Progenitor cell of endocrine pancreas (in vitro differentiated cells): ENCODE data around the gene GRIK3. TPM values are rescaled to one million over a fixed set of nuclear protein-coding genes. Genes with fewer than 3 reads are reported as not detected.

Source experiments
- DNase-seq: peaks from one replicate; pipeline ENCODE4 v3.0.0; 2021; ENCODE audit warnings: low spot score; ENCODE audit not compliant: unreplicated experiment
- H3K27ac Mint-ChIP-seq: 2 replicates; pipeline ENCODE4 v1.8.0; 2021; ENCODE audit warnings: mild to moderate bottlenecking, moderate library complexity, mixed read lengths
- H3K27me3 Mint-ChIP-seq: 2 replicates; pipeline ENCODE4 v1.8.0; 2021; ENCODE audit warnings: mixed read lengths
- H3K36me3 Mint-ChIP-seq: 2 replicates; pipeline ENCODE4 v1.8.0; 2022; ENCODE audit warnings: mixed read lengths; ENCODE audit not compliant: insufficient read depth
- H3K4me1 Mint-ChIP-seq: 2 replicates; pipeline ENCODE4 v1.8.0; 2021; ENCODE audit warnings: low read depth, mixed read lengths
- H3K4me3 Mint-ChIP-seq: 2 replicates; pipeline ENCODE4 v1.8.0; 2021; ENCODE audit warnings: low read depth, mild to moderate bottlenecking, moderate library complexity, mixed read lengths
- H3K9me3 Mint-ChIP-seq: 2 replicates; pipeline ENCODE4 v1.8.0; 2021; ENCODE audit warnings: low read depth, mixed read lengths
- CTCF ChIP-seq: fragments of 200-600 bp; sonication (generic); IDR thresholded peaks from one replicate; pipeline ENCODE4 v1.5.0; 2021; ENCODE audit warnings: antibody characterized with exemption, mild to moderate bottlenecking; ENCODE audit not compliant: unreplicated experiment
- total RNA-seq: library from RNA; stranded (reverse); gene quantifications from 2 replicates; pipeline ENCODE4 v1.2.1, GENCODE V29; 2021

GRIK3 gene
- total RNA-seq, 1 donor from 2014 or later = 0.41 TPM

GRCh38 chr1:36872858-36873257 is 161.5 kb downstream of the GRIK3 start:
- no peak for DNase-seq
- no peak overlapping the region for H3K27ac Mint-ChIP-seq
- no peaks in the 10 kb centered on the region for H3K9me3 Mint-ChIP-seq
- TF ChIP-seq CTCF = no peak
- no peaks in the 10 kb centered on the region for H3K36me3 Mint-ChIP-seq
- H3K4me1 Mint-ChIP-seq = no peaks in the 10 kb centered on the region
- H3K27me3 Mint-ChIP-seq = peaks cover 8% of the 10 kb centered on the region
- no peak overlapping the region for H3K4me3 Mint-ChIP-seq

GRCh38 chr1:36872126-36872754 is 162.1 kb downstream of the GRIK3 start:
- Mint-ChIP-seq H3K27me3 (peaks cover 3% of the 10 kb centered on the region), H3K27ac (no peak overlapping the region), H3K4me1 (no peaks in the 10 kb centered on the region), H3K4me3 (no peak overlapping the region), H3K36me3 (no peaks in the 10 kb centered on the region), H3K9me3 (no peaks in the 10 kb centered on the region)
- no peak for TF ChIP-seq CTCF
- no peak for DNase-seq

- no peak overlapping the region for H3K27ac Mint-ChIP-seq
- no peaks in the 10 kb centered on the region for H3K9me3 Mint-ChIP-seq
- H3K36me3 Mint-ChIP-seq = no peaks in the 10 kb centered on the region
- H3K4me1 Mint-ChIP-seq = no peaks in the 10 kb centered on the region
- TF ChIP-seq CTCF = no peak
- H3K4me3 Mint-ChIP-seq = no peak overlapping the region
- no peaks in the 10 kb centered on the region for H3K27me3 Mint-ChIP-seq
- DNase-seq = no peak
Measured at GRCh38 chr1:36871146-36871971, 163.0 kb downstream of the GRIK3 start.

GRCh38 chr1:36869826-36870225 is 164.5 kb downstream of the GRIK3 start:
- DNase-seq = no peak
- H3K4me1 Mint-ChIP-seq = no peaks in the 10 kb centered on the region
- no peaks in the 10 kb centered on the region for H3K36me3 Mint-ChIP-seq
- H3K27me3 Mint-ChIP-seq = no peaks in the 10 kb centered on the region
- H3K4me3 Mint-ChIP-seq = no peak overlapping the region
- TF ChIP-seq CTCF = no peak
- H3K27ac Mint-ChIP-seq = no peak overlapping the region
- no peaks in the 10 kb centered on the region for H3K9me3 Mint-ChIP-seq

DNA sequence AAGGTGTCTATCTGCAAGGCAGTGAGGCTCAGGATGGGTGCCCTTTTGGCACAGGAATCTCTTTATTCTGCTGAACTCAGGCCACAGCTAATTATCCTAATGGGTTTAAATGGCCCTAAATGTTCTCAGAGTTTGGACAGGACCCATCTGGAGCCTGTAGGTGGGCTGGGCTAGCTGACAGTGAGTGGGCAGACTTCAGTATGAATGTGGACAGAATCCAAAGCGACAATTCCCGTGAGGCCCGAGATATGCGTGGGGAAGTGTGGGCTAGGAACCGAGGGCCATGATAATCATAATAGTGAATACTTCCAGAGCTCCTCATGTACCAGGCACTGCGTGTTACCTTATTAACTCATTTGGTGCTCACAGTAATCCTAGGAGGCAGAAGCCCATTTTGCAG is 165.3 kb downstream of the GRIK3 start:
- no peaks in the 10 kb centered on the region for H3K9me3 Mint-ChIP-seq
- no peak for TF ChIP-seq CTCF
- H3K27ac Mint-ChIP-seq = no peak overlapping the region
- H3K36me3 Mint-ChIP-seq = no peaks in the 10 kb centered on the region
- H3K4me1 Mint-ChIP-seq = no peaks in the 10 kb centered on the region
- no peak overlapping the region for H3K4me3 Mint-ChIP-seq
- no peaks in the 10 kb centered on the region for H3K27me3 Mint-ChIP-seq
- DNase-seq = no peak
